Duodenal mucosa (tissue), 2 donors: Measurements from ENCODE around the gene SLC5A9.
"Not testable (repeated sequence)": the region's sequence is repeated elsewhere in the genome, so short reads cannot be mapped to it uniquely, and the experiment has no call there.

Experiments
- H3K27ac ChIP-seq: one replicate; pipeline ENCODE4 v1.7.0; 2013; ENCODE audit warnings: low read depth, low read length
- H3K27me3 ChIP-seq, 2 donors: one replicate each; pipeline ENCODE4 v1.7.0; 2013; ENCODE audit warnings: low read length in 2 of 2, control low read depth in 1 of 2; ENCODE audit not compliant: insufficient read depth in 2 of 2, control insufficient read depth in 1 of 2
- H3K36me3 ChIP-seq, 2 donors: one replicate each; pipeline ENCODE4 v1.7.0; 2013; ENCODE audit warnings: low read length in 2 of 2, control low read depth in 1 of 2; ENCODE audit not compliant: insufficient read depth in 2 of 2, control insufficient read depth in 1 of 2
- H3K4me1 ChIP-seq, 2 donors: one replicate each; pipeline ENCODE4 v1.7.0; 2013; ENCODE audit warnings: low read length in 2 of 2, control low read depth in 1 of 2; ENCODE audit not compliant: insufficient read depth in 2 of 2, control insufficient read depth in 1 of 2
- H3K4me3 ChIP-seq, 2 donors: one replicate each; pipeline ENCODE4 v1.7.0; 2013; ENCODE audit warnings: low read length in 2 of 2, low read depth in 1 of 2
- H3K9ac ChIP-seq, 2 donors: one replicate each; pipeline ENCODE4 v1.7.0; 2013; ENCODE audit warnings: low read length in 2 of 2, low read depth in 1 of 2
- H3K9me3 ChIP-seq, 2 donors: one replicate each; pipeline ENCODE4 v1.7.0; 2013; ENCODE audit warnings: low read length in 2 of 2, control low read depth in 1 of 2; ENCODE audit not compliant: control insufficient read depth in 1 of 2

The SLC5A9 gene

GRCh38 chr1:48254254-48254653 is 31.7 kb downstream of the SLC5A9 start:
- Histone ChIP-seq H3K9ac (no peak overlapping the region), H3K27me3 (no peaks in the 10 kb centered on the region), H3K9me3 (no peaks in the 10 kb centered on the region), H3K4me1 (peaks cover 30 to 37% of the 10 kb centered on the region in 2 donors), H3K27ac (no peak overlapping the region), H3K36me3 (no peaks in the 10 kb centered on the region), H3K4me3 (no peak overlapping the region)

- H3K4me3 ChIP-seq: no peak overlapping the region
- H3K4me1 ChIP-seq: no peaks in the 10 kb centered on the region
- H3K36me3 ChIP-seq: no peaks in the 10 kb centered on the region
- no peak overlapping the region for H3K27ac ChIP-seq
- H3K27me3 ChIP-seq: no peaks in the 10 kb centered on the region
- H3K9me3 ChIP-seq: no peaks in the 10 kb centered on the region
- no peak overlapping the region for H3K9ac ChIP-seq
Observed at GRCh38 chr1:48258106-48258505, 35.6 kb downstream of the SLC5A9 start.

GRCh38 chr1:48261881-48262400 is 39.4 kb downstream of the SLC5A9 start:
- Histone ChIP-seq H3K9ac (no peak overlapping the region), H3K9me3 (no peaks in the 10 kb centered on the region)

GRCh38 chr1:48263041-48263440 is 40.5 kb downstream of the SLC5A9 start:
- H3K4me3 ChIP-seq: no peak overlapping the region
- no peak overlapping the region for H3K9ac ChIP-seq
- H3K27ac ChIP-seq: no peak overlapping the region
- no peaks in the 10 kb centered on the region for H3K9me3 ChIP-seq
- no peaks in the 10 kb centered on the region for H3K27me3 ChIP-seq
- H3K4me1 ChIP-seq: no peaks in the 10 kb centered on the region
- H3K36me3 ChIP-seq: no peaks in the 10 kb centered on the region

More at GRCh38 chr1:48261881-48262400, 39.4 kb downstream of the SLC5A9 start:
- Histone ChIP-seq H3K36me3 (no peaks in the 10 kb centered on the region), H3K27ac (no peak overlapping the region), H3K27me3 (no peaks in the 10 kb centered on the region), H3K4me3 (no peak overlapping the region), H3K4me1 (no peaks in the 10 kb centered on the region)

GRCh38 chr1:48266576-48266975 is 44.1 kb downstream of the SLC5A9 start:
- H3K27ac ChIP-seq: no peak overlapping the region

GRCh38 chr1:48277437-48277836 is 54.9 kb downstream of the SLC5A9 start:
- not testable (repeated sequence) for H3K9ac ChIP-seq, H3K27me3 ChIP-seq, H3K36me3 ChIP-seq, H3K27ac ChIP-seq, H3K4me1 ChIP-seq, H3K9me3 ChIP-seq, H3K4me3 ChIP-seq

More at GRCh38 chr1:48266576-48266975, 44.1 kb downstream of the SLC5A9 start:
- H3K9ac ChIP-seq: no peak overlapping the region
- H3K9me3 ChIP-seq: no peaks in the 10 kb centered on the region
- no peaks in the 10 kb centered on the region for H3K4me1 ChIP-seq
- H3K4me3 ChIP-seq: no peak overlapping the region
- H3K27me3 ChIP-seq: no peaks in the 10 kb centered on the region
- H3K36me3 ChIP-seq: no peaks in the 10 kb centered on the region

GRCh38 chr1:48282329-48282728 is 59.8 kb downstream of the SLC5A9 start:
- not testable (repeated sequence) for H3K27me3 ChIP-seq, H3K36me3 ChIP-seq, H3K27ac ChIP-seq, H3K4me1 ChIP-seq, H3K4me3 ChIP-seq, H3K9me3 ChIP-seq, H3K9ac ChIP-seq

GRCh38 chr1:48284696-48285420 is 62.3 kb downstream of the SLC5A9 start:
- not testable (repeated sequence) for H3K36me3 ChIP-seq, H3K4me3 ChIP-seq, H3K27ac ChIP-seq, H3K9ac ChIP-seq, H3K4me1 ChIP-seq, H3K27me3 ChIP-seq, H3K9me3 ChIP-seq

GRCh38 chr1:48285525-48285924 is 63.0 kb downstream of the SLC5A9 start:
- Histone ChIP-seq H3K27ac (no peak overlapping the region), H3K36me3 (no peaks in the 10 kb centered on the region), H3K9ac (no peak overlapping the region), H3K27me3 (no peaks in the 10 kb centered on the region), H3K4me3 (no peak overlapping the region), H3K9me3 (no peaks in the 10 kb centered on the region), H3K4me1 (no peaks in the 10 kb centered on the region)

GRCh38 chr1:48291421-48291820 is 68.9 kb downstream of the SLC5A9 start:
- no peak overlapping the region for H3K27ac ChIP-seq
- no peak overlapping the region for H3K9ac ChIP-seq
- no peak overlapping the region for H3K4me3 ChIP-seq
- no peaks in the 10 kb centered on the region for H3K36me3 ChIP-seq
- H3K27me3 ChIP-seq: no peaks in the 10 kb centered on the region
- H3K4me1 ChIP-seq: no peaks in the 10 kb centered on the region
- no peaks in the 10 kb centered on the region for H3K9me3 ChIP-seq
